GM21381 (cell line): ENCODE results near the gene ZNF185.

Experiments used
- ATAC-seq: cut with Tn5 transposase; IDR thresholded peaks from one replicate; pipeline ENCODE4 v1.9.1; 2021; ENCODE audit warnings: mild to moderate bottlenecking, moderate library complexity; ENCODE audit not compliant: unreplicated experiment

The ZNF185 gene

GRCh38 chrX:152945021-152945979, 47.4 kb downstream of the ZNF185 start:
- no peak for ATAC-seq

DNA sequence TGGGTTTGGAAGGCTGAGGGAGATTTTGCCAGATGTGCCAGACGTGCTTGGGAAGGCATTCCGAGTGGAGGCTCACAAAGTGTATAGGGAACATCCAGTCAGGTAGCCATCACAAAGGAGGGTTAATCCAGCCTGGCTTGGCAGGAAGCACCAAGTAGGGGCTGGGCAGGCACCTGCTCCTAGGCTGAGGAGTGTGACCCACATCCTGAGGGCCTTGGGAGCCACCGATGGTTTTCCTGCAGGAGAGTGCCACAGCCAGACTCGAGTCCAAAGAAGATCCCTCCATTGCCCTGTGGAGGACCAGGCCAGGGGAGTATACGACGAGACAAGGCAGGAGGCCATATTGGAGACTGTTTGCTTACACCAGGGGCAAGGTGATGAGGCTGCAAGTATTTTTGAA, 48.8 kb downstream of the ZNF185 start:
- no peak for ATAC-seq
